Stomach (tissue), 9 donors: ENCODE data around the gene HSPA12A. TPM values are rescaled to one million over a fixed set of nuclear protein-coding genes. Genes with fewer than 3 reads are reported as not detected.

ENCODE experiments used
- DNase-seq, 2 donors: peaks; one replicate each; pipeline versions ENCODE4 v3.0.0 to v3.0.0-alpha.2; 2013 to 2019
- H3K27ac ChIP-seq, 5 donors: fragments of 200-600 bp in 4 of 5; sonication (generic) in 4 of 5; one replicate each; pipeline ENCODE4 v1.5.1; 2013 to 2019; ENCODE audit warnings: mild to moderate bottlenecking in 1 of 5, moderate library complexity in 1 of 5
- H3K27me3 ChIP-seq, 3 donors: fragments of 200-600 bp; sonication (generic); one replicate each; pipeline ENCODE4 v1.5.1; 2017 to 2019; ENCODE audit warnings: mixed run types in 1 of 3
- H3K36me3 ChIP-seq, 4 donors: fragments of 200-600 bp; sonication (generic); 1 replicate in 3 of 4; 2 replicates in 1 of 4; pipeline ENCODE4 v1.5.1; 2016 to 2019
- H3K4me1 ChIP-seq, 4 donors: fragments of 200-600 bp; sonication (generic); one replicate each; pipeline ENCODE4 v1.5.1; 2016 to 2019
- H3K4me3 ChIP-seq, 4 donors: fragments of 200-600 bp; sonication (generic) in 3 of 4; one replicate each; pipeline ENCODE4 v1.5.1; 2016 to 2019; ENCODE audit warnings: mild to moderate bottlenecking in 1 of 4
- H3K9me3 ChIP-seq, 4 donors: fragments of 200-600 bp; sonication (generic); one replicate each; pipeline ENCODE4 v1.5.1; 2016 to 2019
- EP300 ChIP-seq: sonication (generic); formaldehyde crosslinking; IDR thresholded peaks from one replicate; pipeline ENCODE4 v1.6.1; 2017; ENCODE audit warnings: antibody characterized with exemption
- POLR2A ChIP-seq, 4 donors: fragments of 450-650 bp; IDR thresholded peaks; one replicate each; pipeline ENCODE4 v1.6.1; 2016; ENCODE audit warnings: antibody characterized with exemption in 4 of 4, control low read depth in 2 of 4, mild to moderate bottlenecking in 1 of 4, moderate library complexity in 1 of 4
- POLR2AphosphoS5 ChIP-seq, 3 donors: sonication (generic); formaldehyde crosslinking; IDR thresholded peaks; one replicate each; pipeline ENCODE4 v1.6.1; 2016; ENCODE audit warnings: antibody characterized with exemption in 3 of 3
- WGBS, 5 donors: extraction: QIAGEN DNeasy Blood & Tissue Kit in 3 of 5; methylation state at CpG; one replicate each; pipeline versions ENCODE4 v1.1.5 to v1.1.7; 2013 to 2018; 5-methylcytosine and 5-hydroxymethylcytosine counted together
- intact Hi-C: fragments of 100-400 bp; cut with DNase I; formaldehyde crosslinking; loops from one replicate; pipeline ENCODE4 v1.15.1; 2023; ENCODE audit warnings: low total_unique reads
- polyA plus RNA-seq, 3 donors: library from polyadenylated mRNA; stranded (reverse); fragments of 200-250 nt; gene quantifications; one replicate each; pipeline ENCODE4 v1.2.3, GENCODE V29; 2013
- total RNA-seq, 5 donors: library from RNA; depleted of rRNA; stranded (reverse); fragments of >200 nt; gene quantifications; one replicate each; pipeline versions ENCODE4 v1.1.0 to v1.2.3, GENCODE V29; 2014 to 2016
- TF ChIP-seq, protein P1 (sequence below), 7 experiments: fragments of 450-650 bp in 4 of 7; fragments of 200-600 bp in 3 of 7; sonication (generic) in 3 of 7; IDR thresholded peaks; one replicate each; pipeline ENCODE4 v1.5.1; 2016 to 2019; ENCODE audit warnings: antibody characterized with exemption in 7 of 7, control low read depth in 2 of 7, mild to moderate bottlenecking in 1 of 7
- donor health status: healthy with polysubstance abuse.
- donor health status: Bipolar disorder and iron deficiency.
- donor health status: healthy.

Gene HSPA12A
- total and polyA plus RNA-seq, 8 donors = 2.0 to 25.5 (median 4.1) TPM

DNA sequence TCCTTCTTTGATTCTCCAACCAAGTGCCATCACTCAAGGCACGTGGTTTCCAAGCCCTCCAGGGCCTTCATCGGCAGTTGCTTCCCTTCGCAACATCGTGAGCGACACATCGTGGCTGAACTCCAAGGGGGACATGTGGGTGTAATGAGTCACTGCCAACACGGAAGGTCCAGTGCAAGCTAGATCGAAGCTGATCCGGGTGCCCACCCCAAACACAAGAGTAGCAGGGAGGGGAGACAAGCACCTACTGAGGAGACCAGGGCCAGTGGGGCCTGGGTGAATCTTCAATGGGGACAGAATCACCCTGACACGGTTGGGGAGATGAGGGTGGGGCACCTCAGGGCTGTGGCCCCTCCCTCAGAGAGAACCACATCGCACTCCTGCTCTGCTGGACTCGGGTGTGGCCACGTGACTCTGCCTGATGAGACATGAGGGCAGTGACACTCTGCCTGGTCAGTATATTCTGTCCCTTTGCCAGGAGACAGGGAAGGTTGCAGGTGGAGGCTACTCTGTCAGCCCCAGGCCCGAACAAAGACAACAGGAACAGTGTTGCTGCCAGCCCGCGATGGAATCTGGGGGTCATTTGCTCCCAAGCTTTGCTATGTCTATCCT, 36.8 kb upstream of the HSPA12A start:
- 76 to 84% (median 78%) methylated on average over 16 of the region's 16 CpGs for WGBS, 5 donors
- intact Hi-C loops = no loop called here

DNA sequence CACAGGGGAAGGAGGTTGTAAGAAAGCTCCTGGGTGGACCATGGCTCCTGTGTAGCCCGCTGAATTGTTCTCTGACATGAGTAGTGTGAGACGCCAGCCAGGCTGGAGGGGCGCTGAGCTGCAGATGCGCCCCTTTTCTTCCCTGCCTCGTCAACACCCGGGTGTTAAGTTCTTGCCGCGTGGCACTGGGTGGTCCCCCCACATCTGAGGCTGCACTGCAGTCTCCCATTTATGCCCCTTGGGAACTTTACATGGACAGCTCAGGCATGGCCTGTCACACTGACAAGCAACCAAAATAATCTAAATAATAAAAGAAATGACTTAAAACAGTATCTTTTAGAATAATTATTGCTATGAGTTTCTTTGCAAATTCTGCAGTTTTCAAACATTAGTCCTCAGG, 34.6 kb upstream of the HSPA12A start:
- no peak overlapping the region for H3K27ac ChIP-seq
- no peaks in the 10 kb centered on the region for H3K36me3 ChIP-seq
- H3K4me1 ChIP-seq = no peaks in the 10 kb centered on the region
- no peak overlapping the region for H3K4me3 ChIP-seq
- no peak for DNase-seq
- 78 to 87% (median 84%) methylated on average over 8 of the region's 8 CpGs for WGBS, 5 donors
- no peaks in the 10 kb centered on the region for H3K9me3 ChIP-seq
- peaks cover 0 to 14% (median 0%) of the 10 kb centered on the region in 3 donors for H3K27me3 ChIP-seq
- intact Hi-C loops = no loop called here
- TF ChIP-seq POLR2A (IDR thresholded peaks at IDR 0.05) (no peak), POLR2AphosphoS5 (IDR thresholded peaks at IDR 0.05) (no peak), EP300 (no peak)
- TF ChIP-seq, protein P1, sequence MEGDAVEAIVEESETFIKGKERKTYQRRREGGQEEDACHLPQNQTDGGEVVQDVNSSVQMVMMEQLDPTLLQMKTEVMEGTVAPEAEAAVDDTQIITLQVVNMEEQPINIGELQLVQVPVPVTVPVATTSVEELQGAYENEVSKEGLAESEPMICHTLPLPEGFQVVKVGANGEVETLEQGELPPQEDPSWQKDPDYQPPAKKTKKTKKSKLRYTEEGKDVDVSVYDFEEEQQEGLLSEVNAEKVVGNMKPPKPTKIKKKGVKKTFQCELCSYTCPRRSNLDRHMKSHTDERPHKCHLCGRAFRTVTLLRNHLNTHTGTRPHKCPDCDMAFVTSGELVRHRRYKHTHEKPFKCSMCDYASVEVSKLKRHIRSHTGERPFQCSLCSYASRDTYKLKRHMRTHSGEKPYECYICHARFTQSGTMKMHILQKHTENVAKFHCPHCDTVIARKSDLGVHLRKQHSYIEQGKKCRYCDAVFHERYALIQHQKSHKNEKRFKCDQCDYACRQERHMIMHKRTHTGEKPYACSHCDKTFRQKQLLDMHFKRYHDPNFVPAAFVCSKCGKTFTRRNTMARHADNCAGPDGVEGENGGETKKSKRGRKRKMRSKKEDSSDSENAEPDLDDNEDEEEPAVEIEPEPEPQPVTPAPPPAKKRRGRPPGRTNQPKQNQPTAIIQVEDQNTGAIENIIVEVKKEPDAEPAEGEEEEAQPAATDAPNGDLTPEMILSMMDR (IDR thresholded peaks at IDR 0.05) = no peak

More for the DNA sequence above, 36.8 kb upstream of the HSPA12A start:
- Histone ChIP-seq H3K27ac (no peak overlapping the region), H3K4me3 (no peak overlapping the region), H3K4me1 (no peaks in the 10 kb centered on the region), H3K9me3 (no peaks in the 10 kb centered on the region), H3K27me3 (peaks cover 0 to 14% (median 0%) of the 10 kb centered on the region in 3 donors), H3K36me3 (no peaks in the 10 kb centered on the region)
- DNase-seq = no peak
- TF ChIP-seq, protein P1 (IDR thresholded peaks at IDR 0.05) = no peak
- no peak for TF ChIP-seq POLR2A (IDR thresholded peaks at IDR 0.05)
- TF ChIP-seq EP300 = no peak
- TF ChIP-seq POLR2AphosphoS5 (IDR thresholded peaks at IDR 0.05) = no peak

DNA sequence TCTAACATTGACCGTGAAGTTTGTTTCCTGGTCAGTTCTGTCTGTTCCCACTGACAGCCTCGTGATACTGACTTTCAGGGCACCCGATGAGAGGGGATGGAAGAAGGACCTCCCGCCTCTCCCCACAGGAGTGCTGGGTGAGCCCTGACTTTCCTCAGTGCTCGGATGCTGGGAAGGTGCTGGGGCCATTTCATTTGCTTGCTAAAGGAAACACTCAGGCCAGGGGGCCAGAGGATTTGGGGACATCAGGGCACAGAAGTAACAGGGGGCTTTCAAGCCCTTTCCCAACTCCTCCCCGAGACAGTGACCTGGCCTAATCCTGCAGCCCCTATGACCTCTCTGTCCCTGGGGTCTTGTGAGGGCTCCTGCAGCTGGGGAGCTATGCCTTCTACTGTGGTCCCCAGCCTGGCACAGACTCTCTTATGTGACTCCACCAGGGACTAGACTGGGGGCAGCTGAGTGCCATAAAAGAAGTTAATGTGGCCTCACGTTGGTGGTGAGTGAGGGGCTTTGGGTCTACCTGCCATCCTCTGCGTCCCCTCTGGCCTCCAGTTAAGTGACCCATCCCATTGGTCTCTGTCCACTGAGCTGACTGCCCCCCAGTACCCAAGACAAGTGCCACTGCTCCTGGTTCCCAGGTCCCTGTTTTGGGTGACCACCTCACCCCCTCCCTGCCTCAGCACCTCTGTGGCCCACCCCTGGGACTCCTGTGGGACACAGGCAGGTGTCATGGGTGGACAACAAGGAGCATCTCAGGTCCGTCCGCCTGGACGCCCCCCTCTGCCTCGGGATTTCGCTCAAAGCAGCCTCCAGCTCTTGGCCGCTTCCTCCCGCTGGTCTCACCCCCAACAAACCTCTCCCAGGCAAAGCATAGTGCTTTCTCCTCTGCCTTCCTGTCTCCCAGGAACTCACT, 33.4 kb upstream of the HSPA12A start:
- H3K9me3 ChIP-seq = no peaks in the 10 kb centered on the region
- TF ChIP-seq POLR2A (IDR thresholded peaks at IDR 0.05) = no peak
- TF ChIP-seq, protein P1 (IDR thresholded peaks at IDR 0.05) = no peak
- no peak for TF ChIP-seq EP300
- TF ChIP-seq POLR2AphosphoS5 (IDR thresholded peaks at IDR 0.05) = no peak
- WGBS, 5 donors = 75 to 80% (median 79%) methylated on average over 15 of the region's 15 CpGs
- intact Hi-C loops = no loop called here
- no peak overlapping the region for H3K4me3 ChIP-seq
- no peak for DNase-seq
- H3K27ac ChIP-seq = no peak overlapping the region
- H3K27me3 ChIP-seq = peaks cover 0 to 14% (median 0%) of the 10 kb centered on the region in 3 donors
- no peaks in the 10 kb centered on the region for H3K36me3 ChIP-seq
- no peaks in the 10 kb centered on the region for H3K4me1 ChIP-seq

DNA sequence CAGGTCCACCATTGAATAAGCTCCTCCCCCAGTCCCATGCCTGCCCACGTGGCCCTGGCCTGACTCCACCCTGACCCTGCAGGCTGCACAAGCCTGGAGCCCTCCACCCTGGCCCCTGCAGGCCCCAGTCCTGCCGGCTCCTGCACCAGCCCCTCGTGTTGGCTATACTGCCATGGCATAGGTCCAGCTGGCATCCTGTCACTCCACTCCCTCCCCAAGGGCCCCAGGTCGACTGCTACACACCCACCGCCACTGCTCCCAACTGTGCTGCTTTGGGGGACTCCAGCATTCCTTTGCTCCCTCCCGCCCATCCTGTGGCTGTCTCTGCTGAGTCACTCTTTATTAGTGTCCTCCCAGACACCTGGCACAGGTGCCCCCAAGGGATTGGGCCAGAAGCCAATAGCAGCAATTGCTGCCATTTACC, 32.4 kb upstream of the HSPA12A start:
- H3K4me3 ChIP-seq = no peak overlapping the region
- H3K27ac ChIP-seq = no peak overlapping the region
- H3K9me3 ChIP-seq = no peaks in the 10 kb centered on the region
- H3K4me1 ChIP-seq = no peaks in the 10 kb centered on the region
- DNase-seq = no peak
- H3K27me3 ChIP-seq = peaks cover 0 to 14% (median 0%) of the 10 kb centered on the region in 3 donors
- no peaks in the 10 kb centered on the region for H3K36me3 ChIP-seq
- WGBS, 5 donors = 24 to 55% (median 30%) methylated on average over 6 of the region's 6 CpGs
- intact Hi-C loops = no loop called here
- TF ChIP-seq, protein P1 (IDR thresholded peaks at IDR 0.05) = no peak
- TF ChIP-seq POLR2AphosphoS5 (IDR thresholded peaks at IDR 0.05) = no peak
- no peak for TF ChIP-seq POLR2A (IDR thresholded peaks at IDR 0.05)
- no peak for TF ChIP-seq EP300
